ENCODE measurements around the gene LY6G6F.

GRCh38 chr6:31717499-31718222 is 11.0 kb downstream of the LY6G6F start:
- TF ChIP-seq EZH2 (IDR thresholded peaks at IDR 0.05; ENCODE audit: borderline replicate concordance, control insufficient read depth, low read depth, low read length), result no peak
- TF ChIP-seq RFX5 (IDR thresholded peaks at IDR 0.05; ENCODE audit: low read depth, low read length), result no peak
- TF ChIP-seq, protein P1, sequence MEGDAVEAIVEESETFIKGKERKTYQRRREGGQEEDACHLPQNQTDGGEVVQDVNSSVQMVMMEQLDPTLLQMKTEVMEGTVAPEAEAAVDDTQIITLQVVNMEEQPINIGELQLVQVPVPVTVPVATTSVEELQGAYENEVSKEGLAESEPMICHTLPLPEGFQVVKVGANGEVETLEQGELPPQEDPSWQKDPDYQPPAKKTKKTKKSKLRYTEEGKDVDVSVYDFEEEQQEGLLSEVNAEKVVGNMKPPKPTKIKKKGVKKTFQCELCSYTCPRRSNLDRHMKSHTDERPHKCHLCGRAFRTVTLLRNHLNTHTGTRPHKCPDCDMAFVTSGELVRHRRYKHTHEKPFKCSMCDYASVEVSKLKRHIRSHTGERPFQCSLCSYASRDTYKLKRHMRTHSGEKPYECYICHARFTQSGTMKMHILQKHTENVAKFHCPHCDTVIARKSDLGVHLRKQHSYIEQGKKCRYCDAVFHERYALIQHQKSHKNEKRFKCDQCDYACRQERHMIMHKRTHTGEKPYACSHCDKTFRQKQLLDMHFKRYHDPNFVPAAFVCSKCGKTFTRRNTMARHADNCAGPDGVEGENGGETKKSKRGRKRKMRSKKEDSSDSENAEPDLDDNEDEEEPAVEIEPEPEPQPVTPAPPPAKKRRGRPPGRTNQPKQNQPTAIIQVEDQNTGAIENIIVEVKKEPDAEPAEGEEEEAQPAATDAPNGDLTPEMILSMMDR (IDR thresholded peaks at IDR 0.05 in 2 of 3, conservative IDR thresholded peaks at IDR 0.05 in 1 of 3; ENCODE audit: control insufficient read depth in 2 of 3, extremely low read depth in 1 of 3, insufficient read depth in 1 of 3, low read depth in 3 of 3, low read length in 3 of 3), result no peak
- no peak for TF ChIP-seq POLR2AphosphoS5 (IDR thresholded peaks at IDR 0.05; ENCODE audit: low read length)
- no peak for TF ChIP-seq SPI1 (IDR thresholded peaks at IDR 0.05; ENCODE audit: borderline replicate concordance, insufficient read depth, low read depth, low read length)
- no peak for TF ChIP-seq EP300 (IDR thresholded peaks at IDR 0.05; ENCODE audit: borderline replicate concordance in 1 of 2, control insufficient read depth in 1 of 2, low read depth in 2 of 2, low read length in 2 of 2)

Measured in GM12878 (cell line).